K562 (cell line): Measurements from ENCODE around the gene FGGY. TPM values are rescaled to one million over a fixed set of nuclear protein-coding genes. Genes with fewer than 3 reads are reported as not detected.

Experiments used
- ATAC-seq: fragments of 200-7000 bp; cut with Tn5 transposase; 3 replicates; pipeline ENCODE4 v1.9.1; 2020; ENCODE audit warnings: moderate library complexity
- BruUV-seq: library from RNA; stranded (reverse); fragments of 400-500 nt; replicated peaks from 2 replicates; lab custom pipeline; 2021; lab: Mats Ljungman, UMichigan
- CTCF ChIA-PET: fragments of 300-600 bp; formaldehyde crosslinking; extraction: SDS; loops from one replicate; lab custom pipeline; 2021; ENCODE audit warnings: low intra/inter-chr PET ratio; lab: Yijun Ruan, JAX
- POLR2A ChIA-PET: fragments of 300-600, 350-650 bp; sonication (Branson Sonifier 250); formaldehyde crosslinking; extraction: SDS; loops from one replicate; lab custom pipeline; 2021; ENCODE audit warnings: antibody characterized with exemption, inconsistent platforms; lab: Yijun Ruan, JAX
- DNase-seq, 4 experiments: peaks; one replicate each; pipeline versions ENCODE4 v3.0.0 to v3.0.0-alpha.2; 2011 to 2018; ENCODE audit warnings: low spot score in 3 of 4, mixed read lengths in 3 of 4; ENCODE audit errors: extremely low read depth in 1 of 4
- FAIRE-seq: peaks from 2 replicates; lab custom pipeline; 2011; peaks lifted over from hg19 to GRCh38; lab: Jason Lieb, UNC
- H2AFZ ChIP-seq: 2 replicates; pipeline ENCODE4 v1.6.0; 2011; ENCODE audit warnings: low read depth, low read length, control low read depth, inconsistent platforms
- H3K27ac ChIP-seq: fragments of 200-600 bp; 3 replicates; pipeline ENCODE4 v1.8.0; 2011; ENCODE audit warnings: low read depth, mild to moderate bottlenecking, control low read depth, inconsistent platforms, low read length, moderate library complexity, mixed read lengths; ENCODE audit errors: extremely low read depth
- H3K27me3 ChIP-seq, 2 experiments: fragments of 300-600 bp in 1 of 2; 2 replicates in 1 of 2; 3 replicates in 1 of 2; pipeline versions ENCODE4 v1.6.0 to v1.8.0; 2011; ENCODE audit warnings: inconsistent platforms in 2 of 2, low read length in 2 of 2, mild to moderate bottlenecking in 1 of 2, mixed read lengths in 1 of 2, moderate library complexity in 1 of 2; ENCODE audit not compliant: control insufficient read depth in 2 of 2, insufficient read depth in 2 of 2
- H3K36me3 ChIP-seq: fragments of 300-600 bp; 3 replicates; pipeline ENCODE4 v1.8.0; 2011; ENCODE audit warnings: mild to moderate bottlenecking, low read length, inconsistent platforms; ENCODE audit not compliant: control insufficient read depth, insufficient read depth
- H3K4me1 ChIP-seq, 2 experiments: fragments of 200-600 bp in 1 of 2; replicated peaks in 1 of 2; 2 replicates in 1 of 2; 3 replicates in 1 of 2; pipeline versions ENCODE4 v1.5.1 to v1.8.0; 2011; ENCODE audit warnings: inconsistent platforms in 2 of 2, low read length in 2 of 2, mild to moderate bottlenecking in 1 of 2, mixed read lengths in 1 of 2, moderate library complexity in 1 of 2; ENCODE audit not compliant: control insufficient read depth in 2 of 2, insufficient read depth in 2 of 2
- H3K4me2 ChIP-seq: 2 replicates; pipeline ENCODE4 v1.6.1; 2011; ENCODE audit warnings: low read length, control low read depth, inconsistent platforms, mixed read lengths; ENCODE audit not compliant: insufficient read depth
- H3K4me3 ChIP-seq: fragments of 200-600 bp; sonication (generic), shearing (Covaris generic); 2 replicates; pipeline ENCODE4 v1.5.1; 2016; ENCODE audit warnings: control low read depth, inconsistent platforms
- H3K79me2 ChIP-seq: fragments of 200-600 bp; 3 replicates; pipeline ENCODE4 v1.8.0; 2011; ENCODE audit warnings: low read length, inconsistent platforms; ENCODE audit not compliant: control insufficient read depth, insufficient read depth
- H3K9ac ChIP-seq, 2 experiments: 2 replicates each; pipeline versions ENCODE4 v1.6.0 to v1.6.1; 2011; ENCODE audit warnings: low read depth in 2 of 2, low read length in 2 of 2, control low read depth in 1 of 2, inconsistent platforms in 1 of 2, mild to moderate bottlenecking in 1 of 2, mixed read lengths in 1 of 2; ENCODE audit not compliant: insufficient read depth in 1 of 2
- H3K9me1 ChIP-seq: one replicate; pipeline ENCODE4 v1.6.0; 2011; ENCODE audit warnings: inconsistent platforms, mild to moderate bottlenecking, low read length, moderate library complexity; ENCODE audit not compliant: control insufficient read depth, insufficient read depth
- H3K9me3 ChIP-seq: replicated peaks from 2 replicates; pipeline ENCODE4 v1.5.1; 2011; ENCODE audit warnings: low read depth, low read length, inconsistent platforms; ENCODE audit not compliant: control insufficient read depth, insufficient read depth
- H4K20me1 ChIP-seq: replicated peaks from 2 replicates; pipeline ENCODE4 v1.6.1; 2011; ENCODE audit warnings: low read length, inconsistent platforms, mixed read lengths; ENCODE audit not compliant: control insufficient read depth, insufficient read depth
- CEBPB ChIP-seq: fragments of 450-650 bp; IDR thresholded peaks from 2 replicates; pipeline ENCODE4 v1.6.1; 2016; ENCODE audit warnings: missing genetic modification characterization, missing compliant biosample characterization
- ESRRB ChIP-seq: fragments of 250-450 bp; sonication (Bioruptor Pico); IDR thresholded peaks from 2 replicates; pipeline ENCODE4 v1.5.0; 2020; ENCODE audit warnings: mild to moderate bottlenecking, moderate library complexity, borderline replicate concordance
- NUFIP1 ChIP-seq: fragments of 450-650 bp; IDR thresholded peaks from 2 replicates; pipeline ENCODE4 v1.6.1; 2018; ENCODE audit not compliant: partially characterized antibody
- POLR2AphosphoS5 ChIP-seq: IDR thresholded peaks from 2 replicates; pipeline ENCODE4 v1.6.1; 2011; ENCODE audit warnings: mild to moderate bottlenecking, low read depth, low read length, moderate library complexity; ENCODE audit not compliant: control insufficient read depth, insufficient read depth
- RHOXF2B ChIP-seq: fragments of 250-450 bp; sonication (Bioruptor Pico); conservative IDR thresholded peaks from 2 replicates; pipeline ENCODE4 v1.5.1; 2021
- SREBF1 ChIP-seq: fragments of 150-350 bp; IDR thresholded peaks from 2 replicates; pipeline ENCODE4 v1.6.1; 2014; ENCODE audit warnings: antibody characterized with exemption, low read depth, low read length, borderline replicate concordance
- ZNF444 ChIP-seq: fragments of 250-450 bp; sonication (Bioruptor Pico); IDR thresholded peaks from 2 replicates; pipeline ENCODE4 v1.4.0; 2020; ENCODE audit warnings: mild to moderate bottlenecking, moderate library complexity
- WGBS: fragments of 100-300 bp; shearing (Covaris generic); methylation state at CpG from one replicate; pipeline ENCODE4 v1.1.6; 2016; ENCODE audit warnings: low coverage, mixed read lengths; ENCODE audit not compliant: insufficient coverage; ENCODE audit errors: missing lambda C conversion rate; 5-methylcytosine and 5-hydroxymethylcytosine counted together
- in situ Hi-C: fragments of 300-500 bp; cut with MboI; formaldehyde crosslinking; loops from 4 replicates; pipeline ENCODE4 v1.15.0; 2018; ENCODE audit warnings: inconsistent platforms, mixed read lengths
- intact Hi-C: fragments of 100-400 bp; cut with micrococcal nuclease; formaldehyde crosslinking; loops from 2 replicates; pipeline ENCODE4 v1.14.2; 2022
- polyA plus RNA-seq, 8 experiments: library from polyadenylated mRNA; depleted of rRNA in 4 of 8; stranded (reverse) in 5 of 8; unstranded in 3 of 8; fragments of >200 nt; fragmentation: Nextera tagmentation in 2 of 8; fragmentation: Illumina TruSeq in 1 of 8; extraction: Ambion mirVana in 2 of 8; extraction: Trizol in 1 of 8; gene quantifications; 2 replicates each; pipeline versions ENCODE4 v1.2.1 to v1.2.3, GENCODE V29; 2011 to 2014; ENCODE audit warnings: inconsistent platforms in 1 of 8, missing spikeins in 1 of 8
- total RNA-seq, 7 experiments: library from RNA; depleted of rRNA in 6 of 7; stranded (reverse); fragments of >200 nt in 6 of 7; fragmentation: Illumina TruSeq in 2 of 7; extraction: Trizol in 2 of 7; gene quantifications; 2 replicates each; pipeline versions ENCODE4 v1.2.1 to v1.2.3, GENCODE V29; 2011 to 2021; ENCODE audit warnings: low replicate concordance in 1 of 7
- TF ChIP-seq, protein P1 (sequence below): sonication (generic); formaldehyde crosslinking; IDR thresholded peaks from 2 replicates; pipeline ENCODE4 v1.8.1; 2023; ENCODE audit warnings: mild to moderate bottlenecking, missing genetic modification reagents
- TF ChIP-seq, protein P2 (sequence below): fragments of 250-450 bp; sonication (Bioruptor Pico); IDR thresholded peaks from 2 replicates; pipeline ENCODE4 v1.4.0; 2020; ENCODE audit warnings: borderline replicate concordance

The FGGY gene
- total and polyA plus RNA-seq, 9 of the 15 experiments (the other 6 are each of a cell fraction or from before 2014, with no cell fraction given): 9.7 to 19.2 (median 12.6) TPM

DNA sequence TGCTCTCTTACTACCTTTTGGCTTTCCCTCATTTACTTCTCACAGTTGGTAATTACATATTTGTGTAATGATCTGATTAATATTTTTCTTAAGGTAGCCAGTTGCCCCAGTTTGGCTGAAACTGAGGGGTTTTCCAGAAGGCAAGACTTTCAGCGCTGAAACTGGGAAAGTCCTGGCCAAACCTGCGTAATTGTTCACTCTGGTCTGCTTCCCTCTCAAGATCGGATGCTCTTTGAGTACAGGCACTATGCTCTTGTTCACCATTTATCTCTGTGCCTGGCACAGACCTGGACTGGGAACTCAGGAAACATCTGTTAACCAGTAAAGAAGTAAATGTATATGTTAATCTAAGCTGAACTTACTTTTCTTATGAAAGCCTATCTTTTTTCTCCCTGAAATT lies 308.3 kb downstream of the FGGY start:
- ChIA-PET POLR2A (interaction anchor here (1.0 kb wide), 1 partner anchor 11 kb away, joined by 3 read pairs; no protein-coding TSS in a partner anchor), CTCF (no interaction called here)
- Histone ChIP-seq H4K20me1 (no peaks in the 10 kb centered on the region), H3K4me3 (no peak overlapping the region), H3K79me2 (no peaks in the 10 kb centered on the region), H3K4me2 (no peak overlapping the region), H3K9me1 (no peaks in the 10 kb centered on the region), H3K27me3 (no peaks in the 10 kb centered on the region), H3K36me3 (no peaks in the 10 kb centered on the region), H3K27ac (no peak overlapping the region), H3K4me1 (no peaks in the 10 kb centered on the region), H3K9ac (no peak overlapping the region), H3K9me3 (no peaks in the 10 kb centered on the region), H2AFZ (no peak overlapping the region)
- FAIRE-seq: no peak
- intact Hi-C loops: no loop called here
- no TSS peak for BruUV-seq
- WGBS: 4% methylated on average over 3 of the region's 3 CpGs
- in situ Hi-C loops: no loop called here
- ATAC-seq: no peak
- TF ChIP-seq ZNF444: no peak
- no peak for TF ChIP-seq NUFIP1
- no peak for TF ChIP-seq RHOXF2B
- TF ChIP-seq CEBPB (tag): no peak
- TF ChIP-seq ESRRB (CRISPR knock-in tag): no peak
- TF ChIP-seq POLR2AphosphoS5: no peak
- TF ChIP-seq, protein P1, sequence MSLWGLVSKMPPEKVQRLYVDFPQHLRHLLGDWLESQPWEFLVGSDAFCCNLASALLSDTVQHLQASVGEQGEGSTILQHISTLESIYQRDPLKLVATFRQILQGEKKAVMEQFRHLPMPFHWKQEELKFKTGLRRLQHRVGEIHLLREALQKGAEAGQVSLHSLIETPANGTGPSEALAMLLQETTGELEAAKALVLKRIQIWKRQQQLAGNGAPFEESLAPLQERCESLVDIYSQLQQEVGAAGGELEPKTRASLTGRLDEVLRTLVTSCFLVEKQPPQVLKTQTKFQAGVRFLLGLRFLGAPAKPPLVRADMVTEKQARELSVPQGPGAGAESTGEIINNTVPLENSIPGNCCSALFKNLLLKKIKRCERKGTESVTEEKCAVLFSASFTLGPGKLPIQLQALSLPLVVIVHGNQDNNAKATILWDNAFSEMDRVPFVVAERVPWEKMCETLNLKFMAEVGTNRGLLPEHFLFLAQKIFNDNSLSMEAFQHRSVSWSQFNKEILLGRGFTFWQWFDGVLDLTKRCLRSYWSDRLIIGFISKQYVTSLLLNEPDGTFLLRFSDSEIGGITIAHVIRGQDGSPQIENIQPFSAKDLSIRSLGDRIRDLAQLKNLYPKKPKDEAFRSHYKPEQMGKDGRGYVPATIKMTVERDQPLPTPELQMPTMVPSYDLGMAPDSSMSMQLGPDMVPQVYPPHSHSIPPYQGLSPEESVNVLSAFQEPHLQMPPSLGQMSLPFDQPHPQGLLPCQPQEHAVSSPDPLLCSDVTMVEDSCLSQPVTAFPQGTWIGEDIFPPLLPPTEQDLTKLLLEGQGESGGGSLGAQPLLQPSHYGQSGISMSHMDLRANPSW: no peak
- TF ChIP-seq, protein P2, sequence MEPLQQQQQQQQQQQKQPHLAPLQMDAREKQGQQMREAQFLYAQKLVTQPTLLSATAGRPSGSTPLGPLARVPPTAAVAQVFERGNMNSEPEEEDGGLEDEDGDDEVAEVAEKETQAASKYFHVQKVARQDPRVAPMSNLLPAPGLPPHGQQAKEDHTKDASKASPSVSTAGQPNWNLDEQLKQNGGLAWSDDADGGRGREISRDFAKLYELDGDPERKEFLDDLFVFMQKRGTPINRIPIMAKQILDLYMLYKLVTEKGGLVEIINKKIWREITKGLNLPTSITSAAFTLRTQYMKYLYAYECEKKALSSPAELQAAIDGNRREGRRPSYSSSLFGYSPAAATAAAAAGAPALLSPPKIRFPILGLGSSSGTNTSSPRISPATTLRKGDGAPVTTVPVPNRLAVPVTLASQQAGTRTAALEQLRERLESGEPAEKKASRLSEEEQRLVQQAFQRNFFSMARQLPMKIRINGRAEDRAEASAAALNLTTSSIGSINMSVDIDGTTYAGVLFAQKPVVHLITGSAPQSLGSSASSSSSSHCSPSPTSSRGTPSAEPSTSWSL (CRISPR knock-in tag): no peak
- no peak for TF ChIP-seq SREBF1
- no peak for DNase-seq
